Chondrocyte (in vitro differentiated cells): ENCODE measurements around the gene TMPRSS4. TPM values are rescaled to one million over a fixed set of nuclear protein-coding genes. Genes with fewer than 3 reads are reported as not detected.

Experiments used
- DNase-seq: peaks from one replicate; pipeline ENCODE4 v3.0.0; 2021; ENCODE audit warnings: mixed read lengths, low spot score
- H3K27ac Mint-ChIP-seq: one replicate; pipeline ENCODE4 v1.8.0; 2021; ENCODE audit warnings: mild to moderate bottlenecking, moderate library complexity, mixed read lengths; ENCODE audit not compliant: unreplicated experiment
- H3K27me3 Mint-ChIP-seq: 2 replicates; pipeline ENCODE4 v1.8.0; 2021; ENCODE audit warnings: low read depth, mixed read lengths
- H3K36me3 Mint-ChIP-seq: 2 replicates; pipeline ENCODE4 v1.8.0; 2021; ENCODE audit warnings: low read depth, mixed read lengths
- H3K4me1 Mint-ChIP-seq: 2 replicates; pipeline ENCODE4 v1.8.0; 2021; ENCODE audit warnings: low read depth, mild to moderate bottlenecking, mixed read lengths
- H3K4me3 Mint-ChIP-seq: one replicate; pipeline ENCODE4 v1.8.0; 2021; ENCODE audit warnings: mild to moderate bottlenecking, moderate library complexity, mixed read lengths; ENCODE audit not compliant: unreplicated experiment
- H3K9me3 Mint-ChIP-seq: 2 replicates; pipeline ENCODE4 v1.8.0; 2021; ENCODE audit warnings: low read depth, mixed read lengths
- CTCF ChIP-seq: fragments of 200-600 bp; sonication (generic); IDR thresholded peaks from 2 replicates; pipeline ENCODE4 v1.5.0; 2021; ENCODE audit warnings: antibody characterized with exemption, mild to moderate bottlenecking, moderate library complexity
- total RNA-seq: library from RNA; stranded (reverse); gene quantifications from 3 replicates; pipeline ENCODE4 v1.2.1, GENCODE V29; 2021

Gene TMPRSS4
- total RNA-seq, 1 donor from 2014 or later = not detected

- H3K36me3 Mint-ChIP-seq = no peaks in the 10 kb centered on the region
- DNase-seq = no peak
- peaks cover 35% of the 10 kb centered on the region for H3K27me3 Mint-ChIP-seq
- no peak for TF ChIP-seq CTCF
- no peaks in the 10 kb centered on the region for H3K9me3 Mint-ChIP-seq
- no peak overlapping the region for H3K4me3 Mint-ChIP-seq
- H3K27ac Mint-ChIP-seq = no peak overlapping the region
- no peaks in the 10 kb centered on the region for H3K4me1 Mint-ChIP-seq
Observed at GRCh38 chr11:118048472-118049370, 28.2 kb upstream of the TMPRSS4 start.

GRCh38 chr11:118049771-118050170 is 27.1 kb upstream of the TMPRSS4 start:
- Mint-ChIP-seq H3K9me3 (no peaks in the 10 kb centered on the region), H3K4me1 (no peaks in the 10 kb centered on the region), H3K27ac (no peak overlapping the region), H3K27me3 (peaks cover 28% of the 10 kb centered on the region), H3K36me3 (no peaks in the 10 kb centered on the region), H3K4me3 (no peak overlapping the region)
- TF ChIP-seq CTCF = no peak
- no peak for DNase-seq

- Mint-ChIP-seq H3K4me3 (no peak overlapping the region), H3K9me3 (no peaks in the 10 kb centered on the region), H3K4me1 (no peaks in the 10 kb centered on the region), H3K27me3 (peaks cover 24% of the 10 kb centered on the region), H3K36me3 (no peaks in the 10 kb centered on the region), H3K27ac (no peak overlapping the region)
- DNase-seq = no peak
- TF ChIP-seq CTCF = no peak
Observed at GRCh38 chr11:118050208-118050891, 26.5 kb upstream of the TMPRSS4 start.

GRCh38 chr11:118051136-118051610 is 25.7 kb upstream of the TMPRSS4 start:
- Mint-ChIP-seq H3K36me3 (no peaks in the 10 kb centered on the region), H3K27ac (no peak overlapping the region), H3K27me3 (peaks cover 26% of the 10 kb centered on the region), H3K4me3 (no peak overlapping the region), H3K9me3 (no peaks in the 10 kb centered on the region), H3K4me1 (no peaks in the 10 kb centered on the region)
- no peak for DNase-seq
- no peak for TF ChIP-seq CTCF
